H1 (cell line): ENCODE measurements around the gene KIF25.

ENCODE experiments used
- CTCF ChIP-seq, 3 experiments: IDR thresholded peaks; 1 replicate in 2 of 3; 2 replicates in 1 of 3; pipeline versions ENCODE4 v1.5.1 to v1.6.1; 2011; ENCODE audit warnings: low read length in 3 of 3, mild to moderate bottlenecking in 3 of 3, inconsistent platforms in 2 of 3, low read depth in 1 of 3, moderate library complexity in 1 of 3; ENCODE audit not compliant: insufficient read depth in 1 of 3; ENCODE audit errors: control extremely low read depth in 1 of 3
- EGR1 ChIP-seq: IDR thresholded peaks from 2 replicates; pipeline ENCODE4 v1.6.1; 2011; ENCODE audit warnings: low read depth, low read length, borderline replicate concordance
- EZH2 ChIP-seq: fragments of 200-600 bp; sonication (generic); IDR thresholded peaks from 2 replicates; pipeline ENCODE4 v1.7.1; 2012; ENCODE audit warnings: low read depth, mild to moderate bottlenecking, moderate library complexity, low read length, inconsistent platforms; ENCODE audit not compliant: severe bottlenecking
- JUN ChIP-seq: IDR thresholded peaks from 2 replicates; pipeline ENCODE4 v1.6.1; 2011; ENCODE audit warnings: low read depth, mild to moderate bottlenecking, improper control_type of control experiment, low read length
- MAX ChIP-seq: IDR thresholded peaks from 2 replicates; pipeline ENCODE4 v1.6.1; 2012; ENCODE audit warnings: inconsistent platforms
- POLR2A ChIP-seq, 2 experiments: IDR thresholded peaks; 1 replicate in 1 of 2; 2 replicates in 1 of 2; pipeline ENCODE4 v1.6.1; 2011; ENCODE audit warnings: low read depth in 2 of 2, low read length in 2 of 2, mild to moderate bottlenecking in 2 of 2; ENCODE audit errors: control extremely low read depth in 1 of 2
- POLR2AphosphoS5 ChIP-seq: IDR thresholded peaks from 2 replicates; pipeline ENCODE4 v1.6.1; 2011; ENCODE audit warnings: low read depth, low read length
- USF2 ChIP-seq: IDR thresholded peaks from 2 replicates; pipeline ENCODE4 v1.6.1; 2011; ENCODE audit warnings: low read length, improper control_type of control experiment
- YY1 ChIP-seq: IDR thresholded peaks from 2 replicates; pipeline ENCODE4 v1.6.1; 2011; ENCODE audit warnings: low read depth, mild to moderate bottlenecking, low read length

GRCh38 chr6:168055696-168056489 lies 58.4 kb downstream of the KIF25 start:
- TF ChIP-seq POLR2AphosphoS5: no peak
- no peak for TF ChIP-seq YY1
- TF ChIP-seq USF2: no peak
- TF ChIP-seq EGR1: no peak
- TF ChIP-seq EZH2: no peak
- TF ChIP-seq POLR2A (IDR thresholded peaks at IDR 0.05; ENCODE audit: control extremely low read depth in 1 of 2, low read depth in 2 of 2, low read length in 2 of 2): no peak
- TF ChIP-seq MAX: no peak
- TF ChIP-seq CTCF (IDR thresholded peaks at IDR 0.05; ENCODE audit: control extremely low read depth in 1 of 3, insufficient read depth in 1 of 3, low read depth in 1 of 3, low read length in 3 of 3): no peak
- TF ChIP-seq JUN: no peak
